PFSK-1 (cell line): ENCODE data around the gene VDAC1.

ENCODE experiments used
- FOXP2 ChIP-seq: optimal IDR thresholded peaks from 2 replicates; pipeline ENCODE3; 2011; ENCODE audit warnings: borderline replicate concordance, control low read depth, inconsistent platforms; ENCODE audit not compliant: insufficient read depth; ENCODE audit errors: extremely low read length, extremely low read depth
- POLR2AphosphoS5 ChIP-seq: IDR thresholded peaks from 2 replicates; pipeline ENCODE4 v1.6.1; 2012; ENCODE audit warnings: low read depth, mild to moderate bottlenecking, control low read depth, low read length, moderate library complexity
- SIN3A ChIP-seq: IDR thresholded peaks from 2 replicates; pipeline ENCODE4 v1.6.1; 2012; ENCODE audit warnings: mild to moderate bottlenecking, low read length, moderate library complexity, borderline replicate concordance; ENCODE audit not compliant: insufficient read depth
- TAF1 ChIP-seq: IDR thresholded peaks from 2 replicates; pipeline ENCODE4 v1.6.1; 2012; ENCODE audit warnings: low read length, control low read depth, borderline replicate concordance; ENCODE audit not compliant: insufficient read depth
- TF ChIP-seq, protein P1 (sequence below), 2 experiments: IDR thresholded peaks; 2 replicates each; pipeline versions ENCODE4 v1.6.1 to v1.8.0; 2011 to 2012; ENCODE audit warnings: low read depth in 2 of 2, low read length in 2 of 2, control low read depth in 1 of 2, inconsistent platforms in 1 of 2, mild to moderate bottlenecking in 1 of 2, moderate library complexity in 1 of 2; ENCODE audit not compliant: insufficient read depth in 1 of 2

DNA sequence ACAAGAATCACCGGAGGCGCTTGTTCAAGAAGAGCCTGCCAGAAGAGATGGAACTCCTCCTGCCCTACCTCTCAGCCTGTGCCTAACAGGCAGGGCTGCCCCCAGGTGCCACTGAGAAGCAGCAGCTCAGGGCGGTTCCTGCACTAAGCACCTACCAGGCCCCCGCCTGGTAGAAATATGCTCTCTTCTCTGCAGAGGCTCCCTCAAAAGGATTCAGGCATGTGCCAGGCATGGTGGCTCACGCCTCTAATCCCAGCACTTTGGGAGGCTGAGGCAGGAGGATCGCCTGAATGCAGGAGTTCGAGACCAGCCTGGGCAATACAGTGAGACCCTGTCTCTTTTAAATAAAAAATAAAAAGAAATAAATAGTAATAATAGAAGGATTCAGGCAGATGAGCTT lies 6.0 kb downstream of the VDAC1 start:
- TF ChIP-seq SIN3A (no peak), POLR2AphosphoS5 (no peak), FOXP2 (no peak), TAF1 (no peak)
- TF ChIP-seq, protein P1, sequence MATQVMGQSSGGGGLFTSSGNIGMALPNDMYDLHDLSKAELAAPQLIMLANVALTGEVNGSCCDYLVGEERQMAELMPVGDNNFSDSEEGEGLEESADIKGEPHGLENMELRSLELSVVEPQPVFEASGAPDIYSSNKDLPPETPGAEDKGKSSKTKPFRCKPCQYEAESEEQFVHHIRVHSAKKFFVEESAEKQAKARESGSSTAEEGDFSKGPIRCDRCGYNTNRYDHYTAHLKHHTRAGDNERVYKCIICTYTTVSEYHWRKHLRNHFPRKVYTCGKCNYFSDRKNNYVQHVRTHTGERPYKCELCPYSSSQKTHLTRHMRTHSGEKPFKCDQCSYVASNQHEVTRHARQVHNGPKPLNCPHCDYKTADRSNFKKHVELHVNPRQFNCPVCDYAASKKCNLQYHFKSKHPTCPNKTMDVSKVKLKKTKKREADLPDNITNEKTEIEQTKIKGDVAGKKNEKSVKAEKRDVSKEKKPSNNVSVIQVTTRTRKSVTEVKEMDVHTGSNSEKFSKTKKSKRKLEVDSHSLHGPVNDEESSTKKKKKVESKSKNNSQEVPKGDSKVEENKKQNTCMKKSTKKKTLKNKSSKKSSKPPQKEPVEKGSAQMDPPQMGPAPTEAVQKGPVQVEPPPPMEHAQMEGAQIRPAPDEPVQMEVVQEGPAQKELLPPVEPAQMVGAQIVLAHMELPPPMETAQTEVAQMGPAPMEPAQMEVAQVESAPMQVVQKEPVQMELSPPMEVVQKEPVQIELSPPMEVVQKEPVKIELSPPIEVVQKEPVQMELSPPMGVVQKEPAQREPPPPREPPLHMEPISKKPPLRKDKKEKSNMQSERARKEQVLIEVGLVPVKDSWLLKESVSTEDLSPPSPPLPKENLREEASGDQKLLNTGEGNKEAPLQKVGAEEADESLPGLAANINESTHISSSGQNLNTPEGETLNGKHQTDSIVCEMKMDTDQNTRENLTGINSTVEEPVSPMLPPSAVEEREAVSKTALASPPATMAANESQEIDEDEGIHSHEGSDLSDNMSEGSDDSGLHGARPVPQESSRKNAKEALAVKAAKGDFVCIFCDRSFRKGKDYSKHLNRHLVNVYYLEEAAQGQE (IDR thresholded peaks at IDR 0.05; ENCODE audit: insufficient read depth in 1 of 2, low read depth in 2 of 2, low read length in 2 of 2), result no peak
